Measurements from ENCODE around the gene CIDEC. TPM values are rescaled to one million over a fixed set of nuclear protein-coding genes. Genes with fewer than 3 reads are reported as not detected.

Gene CIDEC
- total and polyA plus RNA-seq, 9 of the 15 experiments (the other 6 are each of a cell fraction or from before 2014, with no cell fraction given), result not detected

DNA sequence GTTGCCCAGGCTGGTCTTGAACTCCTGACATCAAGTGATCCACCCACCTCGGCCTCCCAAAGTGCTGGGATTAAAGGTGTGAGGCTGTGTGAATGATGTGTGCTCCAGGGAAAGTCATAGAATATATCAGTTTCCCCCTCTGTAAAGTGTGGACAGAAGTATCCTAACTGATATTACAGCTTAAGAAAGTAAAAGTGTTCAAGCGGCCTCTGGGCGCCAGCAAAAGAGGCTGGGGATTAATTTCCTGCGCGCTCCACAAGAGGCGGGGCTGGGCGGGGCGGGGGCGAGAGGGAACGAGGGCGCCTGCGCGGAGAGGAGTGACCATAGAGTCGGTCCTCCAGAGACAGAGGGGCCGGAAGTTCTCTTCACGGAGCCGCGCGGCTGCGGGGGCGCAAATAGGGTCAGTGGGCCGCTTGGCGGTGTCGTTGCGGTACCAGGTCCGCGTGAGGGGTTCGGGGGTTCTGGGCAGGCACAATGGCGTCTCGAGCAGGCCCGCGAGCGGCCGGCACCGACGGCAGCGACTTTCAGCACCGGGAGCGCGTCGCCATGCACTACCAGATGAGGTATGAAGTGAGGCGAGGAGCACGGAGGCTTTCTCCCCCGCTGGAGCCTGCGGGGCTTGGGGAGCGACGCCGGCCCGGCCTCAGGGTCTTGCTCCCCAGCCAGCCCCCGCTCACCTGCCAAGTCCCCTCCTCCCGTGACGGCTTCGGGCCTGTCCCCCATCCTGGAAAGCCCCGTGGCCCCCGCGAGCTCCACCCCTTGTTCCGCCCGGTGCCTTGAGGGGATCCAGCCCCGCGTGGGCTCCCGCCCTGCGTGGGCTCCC is 10.4 kb upstream of the CIDEC start, which contains the start of gene JAGN1 (continued):
- TF ChIP-seq ZSCAN32 (CRISPR knock-in tag; IDR thresholded peaks at IDR 0.05) (no peak), SMARCA4 (IDR thresholded peaks at IDR 0.05) (peak; percentile 18; the same call in 1 of the 2 replicates), ZNF695 (CRISPR knock-in tag; IDR thresholded peaks at IDR 0.05) (no peak), FOSL1 (tag; conservative IDR thresholded peaks at IDR 0.05) (0 out of 2 replicates have a peak, but pooled peaks have one; percentile 9), RFX7 (CRISPR knock-in tag; IDR thresholded peaks at IDR 0.05) (no peak), ATF7 (IDR thresholded peaks at IDR 0.05) (peak; percentile 72; the same call in 1 of the 2 replicates), ZNF77 (CRISPR knock-in tag; IDR thresholded peaks at IDR 0.05) (no peak), MEF2A (IDR thresholded peaks at IDR 0.05; ENCODE audit: control insufficient read depth, low read depth, low read length) (no peak), SREBF2 (CRISPR knock-in tag; IDR thresholded peaks at IDR 0.05) (0 out of 2 replicates have a peak, but pooled peaks have one; percentile 21), BHLHE40 (IDR thresholded peaks at IDR 0.05; ENCODE audit: low read length) (no peak), NCOA4 (IDR thresholded peaks at IDR 0.05; ENCODE audit: partially characterized antibody) (no peak), HDAC6 (IDR thresholded peaks at IDR 0.05; ENCODE audit: low read depth, low read length) (no peak), PTTG1 (tag; IDR thresholded peaks at IDR 0.05; ENCODE audit: low read depth) (no peak), ZBTB7A (IDR thresholded peaks at IDR 0.05; ENCODE audit: borderline replicate concordance, control insufficient read depth, low read depth, low read length) (peak; percentile 69)
- TF ChIP-seq, protein P1, sequence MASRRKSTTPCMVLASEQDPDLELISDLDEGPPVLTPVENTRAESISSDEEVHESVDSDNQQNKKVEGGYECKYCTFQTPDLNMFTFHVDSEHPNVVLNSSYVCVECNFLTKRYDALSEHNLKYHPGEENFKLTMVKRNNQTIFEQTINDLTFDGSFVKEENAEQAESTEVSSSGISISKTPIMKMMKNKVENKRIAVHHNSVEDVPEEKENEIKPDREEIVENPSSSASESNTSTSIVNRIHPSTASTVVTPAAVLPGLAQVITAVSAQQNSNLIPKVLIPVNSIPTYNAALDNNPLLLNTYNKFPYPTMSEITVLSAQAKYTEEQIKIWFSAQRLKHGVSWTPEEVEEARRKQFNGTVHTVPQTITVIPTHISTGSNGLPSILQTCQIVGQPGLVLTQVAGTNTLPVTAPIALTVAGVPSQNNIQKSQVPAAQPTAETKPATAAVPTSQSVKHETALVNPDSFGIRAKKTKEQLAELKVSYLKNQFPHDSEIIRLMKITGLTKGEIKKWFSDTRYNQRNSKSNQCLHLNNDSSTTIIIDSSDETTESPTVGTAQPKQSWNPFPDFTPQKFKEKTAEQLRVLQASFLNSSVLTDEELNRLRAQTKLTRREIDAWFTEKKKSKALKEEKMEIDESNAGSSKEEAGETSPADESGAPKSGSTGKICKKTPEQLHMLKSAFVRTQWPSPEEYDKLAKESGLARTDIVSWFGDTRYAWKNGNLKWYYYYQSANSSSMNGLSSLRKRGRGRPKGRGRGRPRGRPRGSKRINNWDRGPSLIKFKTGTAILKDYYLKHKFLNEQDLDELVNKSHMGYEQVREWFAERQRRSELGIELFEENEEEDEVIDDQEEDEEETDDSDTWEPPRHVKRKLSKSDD (conservative IDR thresholded peaks at IDR 0.05; ENCODE audit: low read length), result peak; percentile 86
- TF ChIP-seq, protein P2, sequence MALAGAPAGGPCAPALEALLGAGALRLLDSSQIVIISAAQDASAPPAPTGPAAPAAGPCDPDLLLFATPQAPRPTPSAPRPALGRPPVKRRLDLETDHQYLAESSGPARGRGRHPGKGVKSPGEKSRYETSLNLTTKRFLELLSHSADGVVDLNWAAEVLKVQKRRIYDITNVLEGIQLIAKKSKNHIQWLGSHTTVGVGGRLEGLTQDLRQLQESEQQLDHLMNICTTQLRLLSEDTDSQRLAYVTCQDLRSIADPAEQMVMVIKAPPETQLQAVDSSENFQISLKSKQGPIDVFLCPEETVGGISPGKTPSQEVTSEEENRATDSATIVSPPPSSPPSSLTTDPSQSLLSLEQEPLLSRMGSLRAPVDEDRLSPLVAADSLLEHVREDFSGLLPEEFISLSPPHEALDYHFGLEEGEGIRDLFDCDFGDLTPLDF (CRISPR knock-in tag; IDR thresholded peaks at IDR 0.05), result peak; percentile 88
- TF ChIP-seq, protein P3, sequence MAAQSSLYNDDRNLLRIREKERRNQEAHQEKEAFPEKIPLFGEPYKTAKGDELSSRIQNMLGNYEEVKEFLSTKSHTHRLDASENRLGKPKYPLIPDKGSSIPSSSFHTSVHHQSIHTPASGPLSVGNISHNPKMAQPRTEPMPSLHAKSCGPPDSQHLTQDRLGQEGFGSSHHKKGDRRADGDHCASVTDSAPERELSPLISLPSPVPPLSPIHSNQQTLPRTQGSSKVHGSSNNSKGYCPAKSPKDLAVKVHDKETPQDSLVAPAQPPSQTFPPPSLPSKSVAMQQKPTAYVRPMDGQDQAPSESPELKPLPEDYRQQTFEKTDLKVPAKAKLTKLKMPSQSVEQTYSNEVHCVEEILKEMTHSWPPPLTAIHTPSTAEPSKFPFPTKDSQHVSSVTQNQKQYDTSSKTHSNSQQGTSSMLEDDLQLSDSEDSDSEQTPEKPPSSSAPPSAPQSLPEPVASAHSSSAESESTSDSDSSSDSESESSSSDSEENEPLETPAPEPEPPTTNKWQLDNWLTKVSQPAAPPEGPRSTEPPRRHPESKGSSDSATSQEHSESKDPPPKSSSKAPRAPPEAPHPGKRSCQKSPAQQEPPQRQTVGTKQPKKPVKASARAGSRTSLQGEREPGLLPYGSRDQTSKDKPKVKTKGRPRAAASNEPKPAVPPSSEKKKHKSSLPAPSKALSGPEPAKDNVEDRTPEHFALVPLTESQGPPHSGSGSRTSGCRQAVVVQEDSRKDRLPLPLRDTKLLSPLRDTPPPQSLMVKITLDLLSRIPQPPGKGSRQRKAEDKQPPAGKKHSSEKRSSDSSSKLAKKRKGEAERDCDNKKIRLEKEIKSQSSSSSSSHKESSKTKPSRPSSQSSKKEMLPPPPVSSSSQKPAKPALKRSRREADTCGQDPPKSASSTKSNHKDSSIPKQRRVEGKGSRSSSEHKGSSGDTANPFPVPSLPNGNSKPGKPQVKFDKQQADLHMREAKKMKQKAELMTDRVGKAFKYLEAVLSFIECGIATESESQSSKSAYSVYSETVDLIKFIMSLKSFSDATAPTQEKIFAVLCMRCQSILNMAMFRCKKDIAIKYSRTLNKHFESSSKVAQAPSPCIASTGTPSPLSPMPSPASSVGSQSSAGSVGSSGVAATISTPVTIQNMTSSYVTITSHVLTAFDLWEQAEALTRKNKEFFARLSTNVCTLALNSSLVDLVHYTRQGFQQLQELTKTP (IDR thresholded peaks at IDR 0.05; ENCODE audit: low read depth in 1 of 2, partially characterized antibody in 2 of 2), result peak in 1 of 2 experiments; percentile 17
- TF ChIP-seq, protein P4, sequence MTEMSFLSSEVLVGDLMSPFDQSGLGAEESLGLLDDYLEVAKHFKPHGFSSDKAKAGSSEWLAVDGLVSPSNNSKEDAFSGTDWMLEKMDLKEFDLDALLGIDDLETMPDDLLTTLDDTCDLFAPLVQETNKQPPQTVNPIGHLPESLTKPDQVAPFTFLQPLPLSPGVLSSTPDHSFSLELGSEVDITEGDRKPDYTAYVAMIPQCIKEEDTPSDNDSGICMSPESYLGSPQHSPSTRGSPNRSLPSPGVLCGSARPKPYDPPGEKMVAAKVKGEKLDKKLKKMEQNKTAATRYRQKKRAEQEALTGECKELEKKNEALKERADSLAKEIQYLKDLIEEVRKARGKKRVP (CRISPR knock-in tag; IDR thresholded peaks at IDR 0.05), result 0 out of 2 replicates have a peak, but pooled peaks have one; percentile 40
